ENCODE data around the gene MEN1. TPM values are rescaled to one million over a fixed set of nuclear protein-coding genes. Genes with fewer than 3 reads are reported as not detected.
A peak's percentile ranks its signal among the peaks of the same experiment; 100 is the strongest.

The MEN1 gene
- total and polyA plus RNA-seq, 2 of the 13 experiments (the other 11 are each of a cell fraction or from before 2014, with no cell fraction given), result 20.5 to 27.3 TPM

- Histone ChIP-seq H4K20me1 (ENCODE audit: insufficient read depth, low read length) (peaks cover 73% of the 10 kb centered on the region), H3K9ac (ENCODE audit: insufficient read depth, low read depth, low read length) (no peak overlapping the region), H2AFZ (ENCODE audit: low read length) (no peak overlapping the region), H3K36me3 (replicated peaks in 1 of 2; ENCODE audit: control insufficient read depth in 1 of 2, insufficient read depth in 2 of 2, low read length in 2 of 2) (peaks cover 47 to 69% of the 10 kb centered on the region in 2 experiments), H3K79me2 (ENCODE audit: insufficient read depth, low read length) (peaks cover 4% of the 10 kb centered on the region), H3K27me3 (ENCODE audit: control insufficient read depth in 1 of 2, insufficient read depth in 2 of 2, low read length in 2 of 2) (no peaks in the 10 kb centered on the region), H3K4me1 (ENCODE audit: insufficient read depth, low read length) (peaks cover 6% of the 10 kb centered on the region), H3K9me3 (ENCODE audit: low read length) (no peaks in the 10 kb centered on the region), H3K4me3 (replicated peaks in 1 of 3; ENCODE audit: insufficient read depth in 1 of 3, low read depth in 2 of 3, low read length in 3 of 3) (no peak overlapping the region), H3K27ac (ENCODE audit: extremely low read length, insufficient read depth, low read length) (no peak overlapping the region), H3K4me2 (ENCODE audit: low read depth, low read length) (no peak overlapping the region)
- ChIA-PET POLR2A (interaction anchor here (0.7 to 3.8 kb wide), 4 partner anchors 9 to 714 kb away, joined by 3 to 23 read pairs (median 3); partner anchors contain the start of gene SF1), CTCF (ENCODE audit: low intra/inter-chr PET ratio, low total read pairs) (no interaction called here)
- DNase-seq (ENCODE audit: low spot score) (no peak), ATAC-seq (no peak), FAIRE-seq (no peak)
- intact Hi-C loops (cut with micrococcal nuclease; ENCODE audit: unreplicated experiment), result no loop called here
- in situ Hi-C loops (cut with HindIII; ENCODE audit: extremely low pct_ligation_motif_present, low pct_unique_long_range_greater_than_20kb), result no loop called here
- BruUV-seq (replicated peaks), result no TSS peak
- WGBS (ENCODE audit: low lambda C conversion rate), result 97% methylated on average over 30 of the region's 30 CpGs
- TF ChIP-seq ZNF558 (CRISPR knock-in tag; IDR thresholded peaks at IDR 0.05; ENCODE audit: borderline replicate concordance) (no peak), IRF2 (CRISPR knock-in tag; IDR thresholded peaks at IDR 0.05) (no peak), MTA3 (CRISPR knock-in tag; IDR thresholded peaks at IDR 0.05) (no peak), HOXA5 (CRISPR knock-in tag; IDR thresholded peaks at IDR 0.05) (no peak), POLR2A (IDR thresholded peaks at IDR 0.05; ENCODE audit: insufficient read depth in 1 of 2, low read depth in 2 of 2, low read length in 2 of 2) (no peak), SRF (IDR thresholded peaks at IDR 0.05; ENCODE audit: low read depth, low read length) (no peak), ZNF230 (CRISPR knock-in tag; IDR thresholded peaks at IDR 0.05) (no peak), ZNF768 (CRISPR knock-in tag; IDR thresholded peaks at IDR 0.05) (peak; percentile 19; the same call in 1 of the 2 replicates), ETV5 (CRISPR knock-in tag; IDR thresholded peaks at IDR 0.05; ENCODE audit: borderline replicate concordance) (no peak), ZNF878 (CRISPR knock-in tag; IDR thresholded peaks at IDR 0.05) (no peak), POLR2G (IDR thresholded peaks at IDR 0.05; ENCODE audit: low read depth, low read length) (peak; percentile 28; the same call in 1 of the 2 replicates), ZC3H4 (CRISPR knock-in tag; IDR thresholded peaks at IDR 0.05; ENCODE audit: borderline replicate concordance) (no peak), ZNF83 (CRISPR knock-in tag; IDR thresholded peaks at IDR 0.05; ENCODE audit: borderline replicate concordance) (no peak), NCOA2 (CRISPR knock-in tag; IDR thresholded peaks at IDR 0.05) (no peak), ZNF552 (CRISPR knock-in tag; IDR thresholded peaks at IDR 0.05; ENCODE audit: borderline replicate concordance) (no peak), ZMYM2 (CRISPR knock-in tag; IDR thresholded peaks at IDR 0.05) (no peak), TP53 (CRISPR knock-in tag; conservative IDR thresholded peaks at IDR 0.05) (no peak), SP4 (CRISPR knock-in tag; IDR thresholded peaks at IDR 0.05) (no peak), ZBTB44 (CRISPR knock-in tag; IDR thresholded peaks at IDR 0.05) (no peak), GATAD2A (CRISPR knock-in tag; IDR thresholded peaks at IDR 0.05) (no peak), RBFOX2 (IDR thresholded peaks at IDR 0.05; ENCODE audit: low read depth, low read length) (peak; percentile 64), PRPF4 (IDR thresholded peaks at IDR 0.05; ENCODE audit: low read depth, low read length, poor library complexity, severe bottlenecking) (peak; percentile 67), ZBTB38 (CRISPR knock-in tag; IDR thresholded peaks at IDR 0.05) (peak; percentile 47; the same call in 1 of the 2 replicates), CBX1 (IDR thresholded peaks at IDR 0.05; ENCODE audit: low read depth) (no peak), NFYB (CRISPR knock-in tag; IDR thresholded peaks at IDR 0.05) (no peak), MIER3 (CRISPR knock-in tag; IDR thresholded peaks at IDR 0.05; ENCODE audit: borderline replicate concordance) (no peak), TOPORS (CRISPR knock-in tag; IDR thresholded peaks at IDR 0.05) (no peak), NR2F6 (IDR thresholded peaks at IDR 0.05) (no peak), NR2F6 (CRISPR knock-in tag; IDR thresholded peaks at IDR 0.05) (no peak)
- TF ChIP-seq, protein P1, sequence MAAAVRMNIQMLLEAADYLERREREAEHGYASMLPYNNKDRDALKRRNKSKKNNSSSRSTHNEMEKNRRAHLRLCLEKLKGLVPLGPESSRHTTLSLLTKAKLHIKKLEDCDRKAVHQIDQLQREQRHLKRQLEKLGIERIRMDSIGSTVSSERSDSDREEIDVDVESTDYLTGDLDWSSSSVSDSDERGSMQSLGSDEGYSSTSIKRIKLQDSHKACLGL (CRISPR knock-in tag; IDR thresholded peaks at IDR 0.05), result no peak
These were observed 45.0 kb downstream of the MEN1 start for GRCh38 chr11:64765291-64765850.

All from HepG2 (cell line).